BJ (cell line): ENCODE measurements around the gene PDHX. TPM values are rescaled to one million over a fixed set of nuclear protein-coding genes. Genes with fewer than 3 reads are reported as not detected.

ENCODE experiments used
- CTCF ChIA-PET: fragments of 350-600 bp; formaldehyde crosslinking; extraction: SDS; loops from one replicate; lab custom pipeline; 2021; ENCODE audit warnings: antibody characterized with exemption, inconsistent platforms; lab: Yijun Ruan, JAX
- POLR2A ChIA-PET: fragments of 300-600 bp; sonication (Branson Sonifier 250); formaldehyde crosslinking; extraction: SDS; loops from one replicate; lab custom pipeline; 2021; ENCODE audit warnings: antibody characterized with exemption; lab: Charles Lee
- DNase-seq: peaks from one replicate; pipeline ENCODE4 v3.0.0-alpha.2; 2011; ENCODE audit warnings: low read depth
- H3K27me3 ChIP-seq: 2 replicates; pipeline ENCODE4 v1.6.0; 2011; ENCODE audit warnings: low read length; ENCODE audit not compliant: control insufficient read depth, insufficient read depth
- H3K36me3 ChIP-seq: 2 replicates; pipeline ENCODE4 v1.5.1; 2011; ENCODE audit warnings: low read length; ENCODE audit not compliant: control insufficient read depth, insufficient read depth
- H3K4me3 ChIP-seq: 2 replicates; pipeline ENCODE4 v1.5.1; 2011; ENCODE audit warnings: low read depth, mild to moderate bottlenecking, control low read depth, low read length
- CTCF ChIP-seq: IDR thresholded peaks from 2 replicates; pipeline ENCODE4 v1.5.1; 2011; ENCODE audit warnings: low read depth, mild to moderate bottlenecking, control low read depth, inconsistent platforms, low read length, moderate library complexity; ENCODE audit not compliant: insufficient read depth
- polyA plus RNA-seq: library from polyadenylated mRNA; depleted of rRNA; stranded (reverse); fragments of >200 nt; gene quantifications from 2 replicates; pipeline ENCODE4 v1.2.3, GENCODE V29; 2011

The PDHX gene
- polyA plus RNA-seq, 1 experiment, result 21.7 TPM

- Histone ChIP-seq H3K4me3 (no peak overlapping the region), H3K27me3 (no peaks in the 10 kb centered on the region), H3K36me3 (no peaks in the 10 kb centered on the region)
- TF ChIP-seq CTCF, result no peak
- CTCF ChIA-PET, result interaction anchor here (1.9 to 2.1 kb wide), 2 partner anchors 312 to 386 kb away, joined by 7 to 9 read pairs; partner anchors contain the start of gene ELF5
- no peak for DNase-seq
- POLR2A ChIA-PET, result no interaction called here
Observed at GRCh38 chr11:34898474-34898873, 17.9 kb upstream of the PDHX start.

GRCh38 chr11:34899633-34900016 is 16.8 kb upstream of the PDHX start:
- H3K4me3 ChIP-seq, result no peak overlapping the region
- H3K27me3 ChIP-seq, result no peaks in the 10 kb centered on the region
- TF ChIP-seq CTCF, result no peak
- ChIA-PET CTCF (interaction anchor here (0.7 to 1.0 kb wide), 2 partner anchors 8 to 386 kb away, joined by 3 read pairs; partner anchors contain the start of gene ELF5), POLR2A (no interaction called here)
- H3K36me3 ChIP-seq, result no peaks in the 10 kb centered on the region
- no peak for DNase-seq

- H3K27me3 ChIP-seq, result no peaks in the 10 kb centered on the region
- no peak overlapping the region for H3K4me3 ChIP-seq
Observed at GRCh38 chr11:34904421-34904955, 11.9 kb upstream of the PDHX start.

GRCh38 chr11:34905666-34906065 is 10.8 kb upstream of the PDHX start:
- no peak for DNase-seq
- no peak for TF ChIP-seq CTCF
- ChIA-PET CTCF (no interaction called here), POLR2A (no interaction called here)
- Histone ChIP-seq H3K27me3 (no peaks in the 10 kb centered on the region), H3K36me3 (no peaks in the 10 kb centered on the region), H3K4me3 (no peak overlapping the region)

More at GRCh38 chr11:34904421-34904955, 11.9 kb upstream of the PDHX start:
- POLR2A ChIA-PET, result no interaction called here
- H3K36me3 ChIP-seq, result no peaks in the 10 kb centered on the region
- CTCF ChIA-PET, result no interaction called here
- TF ChIP-seq CTCF, result no peak
- DNase-seq, result no peak

- Histone ChIP-seq H3K36me3 (no peaks in the 10 kb centered on the region; the same call in 1 of the 2 replicates), H3K27me3 (no peaks in the 10 kb centered on the region), H3K4me3 (no peak overlapping the region)
- TF ChIP-seq CTCF, result no peak
- ChIA-PET CTCF (interaction anchor here (0.9 to 1.0 kb wide), 2 partner anchors 322 to 504 kb away, joined by 3 to 4 read pairs; no protein-coding TSS in a partner anchor), POLR2A (no interaction called here)
- DNase-seq, result no peak
Observed at GRCh38 chr11:34907934-34908593, 8.4 kb upstream of the PDHX start.
